A673 (cell line): ENCODE measurements around the gene SLC7A10. TPM values are rescaled to one million over a fixed set of nuclear protein-coding genes. Genes with fewer than 3 reads are reported as not detected.

Experiments used
- BruUV-seq: library from RNA; stranded (reverse); fragments of 400-500 nt; replicated peaks from 2 replicates; lab custom pipeline; 2021; lab: Mats Ljungman, UMichigan
- CTCF ChIA-PET: fragments of 300-600 bp; sonication (Branson Sonifier 250); formaldehyde crosslinking; loops from one replicate; lab custom pipeline; 2022; ENCODE audit warnings: antibody characterized with exemption; lab: Charles Lee
- POLR2A ChIA-PET: fragments of 300-600 bp; sonication (Branson Sonifier 250); formaldehyde crosslinking; loops from one replicate; lab custom pipeline; 2022; ENCODE audit warnings: antibody characterized with exemption; ENCODE audit not compliant: low non-redundant PET; lab: Charles Lee
- DNase-seq: peaks from one replicate; pipeline ENCODE4 v3.0.0-alpha.2; 2015; ENCODE audit warnings: low spot score
- H3K27ac ChIP-seq: fragments of 200-600 bp; sonication (generic); 2 replicates; pipeline ENCODE4 v1.5.1; 2016; ENCODE audit warnings: mixed run types, low read depth, mild to moderate bottlenecking, mixed read lengths, antibody characterized with exemption, low read length; ENCODE audit not compliant: poor library complexity, severe bottlenecking
- H3K27me3 ChIP-seq: fragments of 200-600 bp; sonication (generic); replicated peaks from 2 replicates; pipeline ENCODE4 v1.6.1; 2017; ENCODE audit warnings: mixed run types, low read depth, mild to moderate bottlenecking, mixed read lengths, antibody characterized with exemption, low read length; ENCODE audit not compliant: insufficient read depth, poor library complexity
- H3K36me3 ChIP-seq: fragments of 200-600 bp; sonication (generic); 2 replicates; pipeline ENCODE4 v1.6.1; 2016; ENCODE audit warnings: mixed run types, mild to moderate bottlenecking, mixed read lengths, antibody characterized with exemption, low read length; ENCODE audit not compliant: insufficient read depth, poor library complexity, severe bottlenecking
- H3K4me1 ChIP-seq: fragments of 200-600 bp; sonication (generic); 2 replicates; pipeline ENCODE4 v1.6.1; 2017; ENCODE audit warnings: mixed run types, mild to moderate bottlenecking, mixed read lengths, antibody characterized with exemption, low read length; ENCODE audit not compliant: insufficient read depth, poor library complexity, severe bottlenecking
- H3K4me3 ChIP-seq: fragments of 200-600 bp; sonication (generic); 2 replicates; pipeline ENCODE4 v1.5.1; 2016; ENCODE audit warnings: low read depth, mixed run types, mild to moderate bottlenecking, mixed read lengths, low read length; ENCODE audit not compliant: poor library complexity, severe bottlenecking
- H3K9me3 ChIP-seq: fragments of 200-600 bp; sonication (generic); 2 replicates; pipeline ENCODE4 v1.6.1; 2016; ENCODE audit warnings: mixed run types, low read depth, mild to moderate bottlenecking, mixed read lengths, antibody characterized with exemption, low read length; ENCODE audit not compliant: poor library complexity, severe bottlenecking
- EZH2 ChIP-seq: fragments of 200-600 bp; sonication (generic); IDR thresholded peaks from 2 replicates; pipeline ENCODE4 v1.6.1; 2017; ENCODE audit warnings: borderline replicate concordance, low read depth, mild to moderate bottlenecking, mixed read lengths, antibody characterized with exemption, low read length; ENCODE audit not compliant: poor library complexity, severe bottlenecking
- intact Hi-C: fragments of 100-400 bp; cut with micrococcal nuclease; formaldehyde crosslinking; loops from one replicate; pipeline ENCODE4 v1.10.0; 2022; ENCODE audit not compliant: unreplicated experiment
- total RNA-seq: library from RNA; stranded (reverse); gene quantifications from 2 replicates; pipeline ENCODE4 v1.2.3, GENCODE V29; 2021
- TF ChIP-seq, protein P1 (sequence below): fragments of 300-800, 200-600 bp; sonication (generic); conservative IDR thresholded peaks from 2 replicates; pipeline ENCODE4 v1.5.1; 2017; ENCODE audit warnings: low read depth, mild to moderate bottlenecking, antibody characterized with exemption, low read length, moderate library complexity, mixed read lengths

Gene SLC7A10
- total RNA-seq, 1 experiment from 2014 or later = 0.17 TPM

DNA sequence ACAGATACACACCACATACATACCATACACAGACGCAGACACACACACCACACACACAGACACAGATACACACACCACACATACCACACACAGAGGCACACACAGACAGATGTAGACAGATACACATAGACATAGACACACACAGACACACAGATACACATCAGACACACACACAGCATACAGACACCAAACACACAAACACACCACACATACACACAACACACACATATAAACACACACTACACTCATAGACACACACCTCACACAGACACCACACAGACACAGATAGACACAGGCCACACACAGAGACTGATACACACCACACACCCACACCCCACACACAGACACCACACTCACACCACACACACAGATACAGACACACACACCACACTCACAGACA lies 24.9 kb upstream of the SLC7A10 start:
- Histone ChIP-seq H3K4me3 (no peak overlapping the region), H3K4me1 (no peaks in the 10 kb centered on the region), H3K36me3 (no peaks in the 10 kb centered on the region), H3K27me3 (no peaks in the 10 kb centered on the region), H3K27ac (no peak overlapping the region), H3K9me3 (no peaks in the 10 kb centered on the region)
- DNase-seq = no peak
- intact Hi-C loops = no loop called here
- POLR2A ChIA-PET = no interaction called here
- CTCF ChIA-PET = no interaction called here
- BruUV-seq = no TSS peak
- TF ChIP-seq EZH2 = no peak

DNA sequence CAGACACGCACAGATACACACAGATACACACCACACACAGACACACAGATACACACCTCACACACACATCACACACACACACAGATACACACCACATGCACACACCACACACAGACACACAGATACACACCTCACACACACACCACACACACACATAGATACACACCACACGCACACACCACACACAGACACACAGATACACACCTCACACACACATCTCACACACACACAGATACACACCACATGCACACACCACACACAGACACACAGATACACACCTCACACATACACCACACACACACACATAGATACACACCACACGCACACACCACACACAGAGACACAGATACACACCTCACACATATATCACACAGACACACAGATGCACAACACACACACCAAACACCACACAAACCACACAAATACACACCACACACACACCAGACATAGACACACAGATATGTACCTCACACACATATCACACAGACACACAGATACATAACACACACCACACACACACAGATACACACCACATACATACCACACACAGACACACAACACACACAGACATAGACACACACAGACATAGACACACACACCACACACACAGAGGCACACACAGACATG lies 24.2 kb upstream of the SLC7A10 start:
- CTCF ChIA-PET = interaction anchor here (0.5 kb wide), 1 partner anchor 103 kb away, joined by 11 read pairs; no protein-coding TSS in a partner anchor
- POLR2A ChIA-PET = no interaction called here
- no TSS peak for BruUV-seq
- intact Hi-C loops = no loop called here
- Histone ChIP-seq H3K27ac (no peak overlapping the region), H3K27me3 (no peaks in the 10 kb centered on the region), H3K4me1 (no peaks in the 10 kb centered on the region), H3K36me3 (no peaks in the 10 kb centered on the region), H3K9me3 (no peaks in the 10 kb centered on the region), H3K4me3 (no peak overlapping the region)
- no peak for TF ChIP-seq EZH2
- TF ChIP-seq, protein P1, sequence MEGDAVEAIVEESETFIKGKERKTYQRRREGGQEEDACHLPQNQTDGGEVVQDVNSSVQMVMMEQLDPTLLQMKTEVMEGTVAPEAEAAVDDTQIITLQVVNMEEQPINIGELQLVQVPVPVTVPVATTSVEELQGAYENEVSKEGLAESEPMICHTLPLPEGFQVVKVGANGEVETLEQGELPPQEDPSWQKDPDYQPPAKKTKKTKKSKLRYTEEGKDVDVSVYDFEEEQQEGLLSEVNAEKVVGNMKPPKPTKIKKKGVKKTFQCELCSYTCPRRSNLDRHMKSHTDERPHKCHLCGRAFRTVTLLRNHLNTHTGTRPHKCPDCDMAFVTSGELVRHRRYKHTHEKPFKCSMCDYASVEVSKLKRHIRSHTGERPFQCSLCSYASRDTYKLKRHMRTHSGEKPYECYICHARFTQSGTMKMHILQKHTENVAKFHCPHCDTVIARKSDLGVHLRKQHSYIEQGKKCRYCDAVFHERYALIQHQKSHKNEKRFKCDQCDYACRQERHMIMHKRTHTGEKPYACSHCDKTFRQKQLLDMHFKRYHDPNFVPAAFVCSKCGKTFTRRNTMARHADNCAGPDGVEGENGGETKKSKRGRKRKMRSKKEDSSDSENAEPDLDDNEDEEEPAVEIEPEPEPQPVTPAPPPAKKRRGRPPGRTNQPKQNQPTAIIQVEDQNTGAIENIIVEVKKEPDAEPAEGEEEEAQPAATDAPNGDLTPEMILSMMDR = no peak
- no peak for DNase-seq

DNA sequence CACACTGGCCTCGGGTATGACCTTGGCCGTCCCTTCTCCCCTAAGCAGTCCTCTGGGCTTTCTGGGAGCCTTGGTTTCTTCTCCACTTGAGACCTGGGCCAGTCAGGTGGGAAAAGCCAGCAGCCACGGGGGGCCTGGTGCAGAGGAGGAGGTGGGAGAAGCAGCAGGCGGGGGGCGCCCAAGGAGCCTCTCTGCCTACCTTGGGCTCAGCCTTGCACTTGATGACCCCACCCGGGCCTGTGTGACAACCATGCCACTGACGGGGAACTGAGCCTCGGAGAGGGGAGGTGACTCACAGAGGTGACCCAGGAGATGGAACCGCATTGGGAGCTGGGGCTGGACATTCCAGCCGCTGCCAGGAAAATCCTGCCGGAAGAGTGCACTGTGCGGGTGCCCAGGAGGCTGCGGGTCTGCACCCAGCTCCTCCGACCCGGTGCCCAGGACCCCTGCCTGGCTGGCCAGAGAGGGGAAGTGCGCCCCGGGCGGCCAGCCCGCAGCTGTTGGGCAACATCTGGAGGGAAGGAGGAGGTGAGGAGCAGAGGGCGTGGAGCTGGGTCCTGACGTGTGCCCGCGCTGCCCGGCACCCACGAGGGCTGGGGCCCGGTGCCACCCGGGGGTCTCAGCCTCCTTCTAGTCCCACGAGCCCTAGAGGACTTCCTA lies 23.4 kb upstream of the SLC7A10 start:
- intact Hi-C loops = no loop called here
- no TSS peak for BruUV-seq

More for the DNA sequence above, 23.4 kb upstream of the SLC7A10 start:
- no peak for TF ChIP-seq EZH2
- TF ChIP-seq, protein P1 = no peak
- H3K9me3 ChIP-seq = no peaks in the 10 kb centered on the region
- CTCF ChIA-PET = interaction anchor here (0.5 kb wide), 1 partner anchor 102 kb away, joined by 11 read pairs; no protein-coding TSS in a partner anchor
- no peak overlapping the region for H3K4me3 ChIP-seq
- DNase-seq = no peak
- H3K36me3 ChIP-seq = no peaks in the 10 kb centered on the region
- no peaks in the 10 kb centered on the region for H3K27me3 ChIP-seq
- POLR2A ChIA-PET = no interaction called here
- H3K4me1 ChIP-seq = no peaks in the 10 kb centered on the region
- H3K27ac ChIP-seq = no peak overlapping the region
